ENCODE results near the gene LNX1.

LNX1 gene

GRCh38 chr4:53580274-53580673 lies 11.0 kb downstream of the LNX1 start:
- Mint-ChIP-seq H3K27me3 (no peaks in the 10 kb centered on the region), H3K27ac (ENCODE audit: low read depth) (no peak overlapping the region), H3K4me1 (no peaks in the 10 kb centered on the region), H3K9me3 (no peaks in the 10 kb centered on the region), H3K36me3 (ENCODE audit: insufficient read depth) (no peaks in the 10 kb centered on the region), H3K4me3 (no peak overlapping the region)
- DNase-seq (ENCODE audit: low spot score in 2 of 2) (no peak), ATAC-seq (replicated peaks; ENCODE audit: extremely low read depth, poor library complexity, severe bottlenecking) (no peak)

- no peaks in the 10 kb centered on the region for H3K4me1 Mint-ChIP-seq
- no peak overlapping the region for H3K4me3 Mint-ChIP-seq
- DNase-seq (ENCODE audit: low spot score in 2 of 2): no peak
- H3K27me3 Mint-ChIP-seq: no peaks in the 10 kb centered on the region
- ATAC-seq (replicated peaks; ENCODE audit: extremely low read depth, poor library complexity, severe bottlenecking): no peak
- no peak overlapping the region for H3K27ac Mint-ChIP-seq (ENCODE audit: low read depth)
- H3K36me3 Mint-ChIP-seq (ENCODE audit: insufficient read depth): no peaks in the 10 kb centered on the region
- no peaks in the 10 kb centered on the region for H3K9me3 Mint-ChIP-seq
Observed at GRCh38 chr4:53579826-53580225, 11.5 kb downstream of the LNX1 start.

GRCh38 chr4:53576676-53577372 lies 14.5 kb downstream of the LNX1 start:
- DNase-seq (ENCODE audit: low spot score in 2 of 2): no peak

GRCh38 chr4:53576071-53576617 lies 15.1 kb downstream of the LNX1 start:
- H3K36me3 Mint-ChIP-seq (ENCODE audit: insufficient read depth): no peaks in the 10 kb centered on the region
- DNase-seq (ENCODE audit: low spot score in 2 of 2) (no peak), ATAC-seq (replicated peaks; ENCODE audit: extremely low read depth, poor library complexity, severe bottlenecking) (no peak)
- no peak overlapping the region for H3K4me3 Mint-ChIP-seq
- H3K27ac Mint-ChIP-seq (ENCODE audit: low read depth): no peak overlapping the region
- no peaks in the 10 kb centered on the region for H3K4me1 Mint-ChIP-seq
- H3K27me3 Mint-ChIP-seq: no peaks in the 10 kb centered on the region
- no peaks in the 10 kb centered on the region for H3K9me3 Mint-ChIP-seq

More at GRCh38 chr4:53576676-53577372, 14.5 kb downstream of the LNX1 start:
- no peak overlapping the region for H3K4me3 Mint-ChIP-seq
- H3K4me1 Mint-ChIP-seq: no peaks in the 10 kb centered on the region
- no peaks in the 10 kb centered on the region for H3K36me3 Mint-ChIP-seq (ENCODE audit: insufficient read depth)
- no peak overlapping the region for H3K27ac Mint-ChIP-seq (ENCODE audit: low read depth)
- no peaks in the 10 kb centered on the region for H3K27me3 Mint-ChIP-seq
- ATAC-seq (replicated peaks; ENCODE audit: extremely low read depth, poor library complexity, severe bottlenecking): no peak
- no peaks in the 10 kb centered on the region for H3K9me3 Mint-ChIP-seq

GRCh38 chr4:53575552-53575951 lies 15.7 kb downstream of the LNX1 start:
- Mint-ChIP-seq H3K27me3 (no peaks in the 10 kb centered on the region), H3K4me1 (no peaks in the 10 kb centered on the region), H3K27ac (ENCODE audit: low read depth) (no peak overlapping the region), H3K36me3 (ENCODE audit: insufficient read depth) (no peaks in the 10 kb centered on the region), H3K4me3 (no peak overlapping the region), H3K9me3 (no peaks in the 10 kb centered on the region)
- DNase-seq (ENCODE audit: low spot score in 2 of 2) (no peak), ATAC-seq (replicated peaks; ENCODE audit: extremely low read depth, poor library complexity, severe bottlenecking) (no peak)

GRCh38 chr4:53574528-53574927 lies 16.8 kb downstream of the LNX1 start:
- Mint-ChIP-seq H3K9me3 (no peaks in the 10 kb centered on the region), H3K27me3 (no peaks in the 10 kb centered on the region), H3K36me3 (ENCODE audit: insufficient read depth) (no peaks in the 10 kb centered on the region), H3K27ac (ENCODE audit: low read depth) (no peak overlapping the region), H3K4me3 (no peak overlapping the region), H3K4me1 (no peaks in the 10 kb centered on the region)
- DNase-seq (ENCODE audit: low spot score in 2 of 2) (no peak), ATAC-seq (replicated peaks; ENCODE audit: extremely low read depth, poor library complexity, severe bottlenecking) (no peak)

GRCh38 chr4:53573696-53574095 lies 17.6 kb downstream of the LNX1 start:
- Mint-ChIP-seq H3K4me3 (no peak overlapping the region), H3K27me3 (no peaks in the 10 kb centered on the region), H3K9me3 (no peaks in the 10 kb centered on the region), H3K36me3 (ENCODE audit: insufficient read depth) (no peaks in the 10 kb centered on the region), H3K4me1 (no peaks in the 10 kb centered on the region), H3K27ac (ENCODE audit: low read depth) (no peak overlapping the region)
- ATAC-seq (replicated peaks; ENCODE audit: extremely low read depth, poor library complexity, severe bottlenecking) (no peak), DNase-seq (ENCODE audit: low spot score in 2 of 2) (no peak)

- H3K4me3 Mint-ChIP-seq: no peak overlapping the region
- no peak overlapping the region for H3K27ac Mint-ChIP-seq (ENCODE audit: low read depth)
- no peak for ATAC-seq (replicated peaks; ENCODE audit: extremely low read depth, poor library complexity, severe bottlenecking)
- no peaks in the 10 kb centered on the region for H3K27me3 Mint-ChIP-seq
- no peaks in the 10 kb centered on the region for H3K9me3 Mint-ChIP-seq
- no peaks in the 10 kb centered on the region for H3K4me1 Mint-ChIP-seq
- no peaks in the 10 kb centered on the region for H3K36me3 Mint-ChIP-seq (ENCODE audit: insufficient read depth)
- DNase-seq (ENCODE audit: low spot score in 2 of 2): no peak
Observed at GRCh38 chr4:53572600-53572994, 18.7 kb downstream of the LNX1 start.

- H3K9me3 Mint-ChIP-seq: no peaks in the 10 kb centered on the region
- H3K4me3 Mint-ChIP-seq: no peak overlapping the region
- H3K36me3 Mint-ChIP-seq (ENCODE audit: insufficient read depth): no peaks in the 10 kb centered on the region
- H3K27me3 Mint-ChIP-seq: no peaks in the 10 kb centered on the region
- no peaks in the 10 kb centered on the region for H3K4me1 Mint-ChIP-seq
- H3K27ac Mint-ChIP-seq (ENCODE audit: low read depth): no peak overlapping the region
- DNase-seq (ENCODE audit: low spot score in 2 of 2) (no peak), ATAC-seq (replicated peaks; ENCODE audit: extremely low read depth, poor library complexity, severe bottlenecking) (no peak)
Observed at GRCh38 chr4:53571936-53572599, 19.2 kb downstream of the LNX1 start.

- no peak for ATAC-seq (replicated peaks; ENCODE audit: extremely low read depth, poor library complexity, severe bottlenecking)
- no peak for DNase-seq (ENCODE audit: low spot score in 2 of 2)
- no peak overlapping the region for H3K4me3 Mint-ChIP-seq
Observed at GRCh38 chr4:53563824-53564223, 27.5 kb downstream of the LNX1 start.

GRCh38 chr4:53562409-53562808 lies 28.9 kb downstream of the LNX1 start:
- Mint-ChIP-seq H3K4me3 (no peak overlapping the region), H3K27me3 (peaks cover 26% of the 10 kb centered on the region)

More at GRCh38 chr4:53563824-53564223, 27.5 kb downstream of the LNX1 start:
- H3K36me3 Mint-ChIP-seq (ENCODE audit: insufficient read depth): no peaks in the 10 kb centered on the region
- H3K9me3 Mint-ChIP-seq: no peaks in the 10 kb centered on the region
- H3K4me1 Mint-ChIP-seq: no peaks in the 10 kb centered on the region
- H3K27me3 Mint-ChIP-seq: peaks cover 26% of the 10 kb centered on the region
- no peak overlapping the region for H3K27ac Mint-ChIP-seq (ENCODE audit: low read depth)

GRCh38 chr4:53559021-53559620 lies 32.2 kb downstream of the LNX1 start:
- Mint-ChIP-seq H3K27ac (ENCODE audit: low read depth) (no peak overlapping the region), H3K9me3 (no peaks in the 10 kb centered on the region), H3K36me3 (ENCODE audit: insufficient read depth) (no peaks in the 10 kb centered on the region), H3K27me3 (peaks cover 21% of the 10 kb centered on the region), H3K4me1 (no peaks in the 10 kb centered on the region), H3K4me3 (no peak overlapping the region)
- no peak for DNase-seq (ENCODE audit: low spot score in 2 of 2)
- no peak for ATAC-seq (replicated peaks; ENCODE audit: extremely low read depth, poor library complexity, severe bottlenecking)

More at GRCh38 chr4:53562409-53562808, 28.9 kb downstream of the LNX1 start:
- H3K4me1 Mint-ChIP-seq: no peaks in the 10 kb centered on the region
- no peak for ATAC-seq (replicated peaks; ENCODE audit: extremely low read depth, poor library complexity, severe bottlenecking)
- H3K36me3 Mint-ChIP-seq (ENCODE audit: insufficient read depth): no peaks in the 10 kb centered on the region
- no peak for DNase-seq (ENCODE audit: low spot score in 2 of 2)
- H3K9me3 Mint-ChIP-seq: no peaks in the 10 kb centered on the region
- H3K27ac Mint-ChIP-seq (ENCODE audit: low read depth): no peak overlapping the region
